GM12878 (cell line): Measurements from ENCODE around the gene ATP6V1G3.

Source experiments
- CREB1 ChIP-seq: IDR thresholded peaks from 2 replicates; pipeline ENCODE4 v1.6.1; 2012; ENCODE audit warnings: low read depth, mild to moderate bottlenecking, inconsistent platforms
- POLR2A ChIP-seq: IDR thresholded peaks from 2 replicates; pipeline ENCODE4 v1.6.1; 2011; ENCODE audit warnings: low read depth, mild to moderate bottlenecking, low read length
- POLR2AphosphoS5 ChIP-seq: IDR thresholded peaks from 2 replicates; pipeline ENCODE4 v1.6.1; 2011; ENCODE audit warnings: mild to moderate bottlenecking, low read length, inconsistent platforms
- SUPT20H ChIP-seq: IDR thresholded peaks from 2 replicates; pipeline ENCODE4 v1.6.1; 2011; ENCODE audit warnings: low read depth, mild to moderate bottlenecking, low read length, moderate library complexity, borderline replicate concordance; ENCODE audit not compliant: control insufficient read depth
- SUZ12 ChIP-seq: fragments of 200-600 bp; sonication (generic); IDR thresholded peaks from one replicate; pipeline ENCODE4 v1.6.1; 2018; ENCODE audit warnings: antibody characterized with exemption, mild to moderate bottlenecking; ENCODE audit not compliant: unreplicated experiment
- TCF12 ChIP-seq: IDR thresholded peaks from 2 replicates; pipeline ENCODE4 v1.6.1; 2011; ENCODE audit warnings: low read depth, mild to moderate bottlenecking, low read length
- ZNF274 ChIP-seq: IDR thresholded peaks from one replicate; pipeline ENCODE4 v1.8.0; 2011; ENCODE audit not compliant: insufficient read length, insufficient read depth
- TF ChIP-seq, protein P1 (sequence below): fragments of 450-650 bp; IDR thresholded peaks from 2 replicates; pipeline ENCODE4 v1.6.1; 2016; ENCODE audit warnings: mild to moderate bottlenecking
- TF ChIP-seq, protein P2 (sequence below), 3 experiments: IDR thresholded peaks in 2 of 3; conservative IDR thresholded peaks in 1 of 3; 2 replicates each; pipeline ENCODE4 v1.5.1; 2011; ENCODE audit warnings: low read depth in 3 of 3, low read length in 3 of 3, mild to moderate bottlenecking in 3 of 3, control low read depth in 2 of 3, moderate library complexity in 2 of 3, inconsistent platforms in 1 of 3, mixed read lengths in 1 of 3; ENCODE audit not compliant: control insufficient read depth in 2 of 3, insufficient read depth in 1 of 3; ENCODE audit errors: extremely low read depth in 1 of 3

DNA sequence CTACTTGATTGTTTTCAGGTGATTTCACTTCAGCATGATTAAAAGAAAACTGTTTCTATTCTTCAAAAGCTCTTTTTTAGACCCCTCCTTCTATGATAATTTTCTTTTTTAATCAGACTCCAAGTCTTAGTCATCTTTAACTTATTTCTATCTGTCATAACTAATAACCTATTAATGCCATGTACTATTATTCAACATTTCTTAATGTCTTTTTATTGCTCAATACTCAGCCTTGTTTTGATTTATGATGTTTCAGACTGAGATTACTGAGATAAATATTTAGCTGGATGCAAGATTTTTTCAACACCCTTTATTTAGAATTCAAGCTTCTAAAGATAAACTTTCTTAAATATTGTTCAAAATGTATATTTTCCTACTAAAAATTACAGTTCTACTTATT, 53.6 kb downstream of the ATP6V1G3 start:
- TF ChIP-seq TCF12 = no peak
- TF ChIP-seq, protein P1, sequence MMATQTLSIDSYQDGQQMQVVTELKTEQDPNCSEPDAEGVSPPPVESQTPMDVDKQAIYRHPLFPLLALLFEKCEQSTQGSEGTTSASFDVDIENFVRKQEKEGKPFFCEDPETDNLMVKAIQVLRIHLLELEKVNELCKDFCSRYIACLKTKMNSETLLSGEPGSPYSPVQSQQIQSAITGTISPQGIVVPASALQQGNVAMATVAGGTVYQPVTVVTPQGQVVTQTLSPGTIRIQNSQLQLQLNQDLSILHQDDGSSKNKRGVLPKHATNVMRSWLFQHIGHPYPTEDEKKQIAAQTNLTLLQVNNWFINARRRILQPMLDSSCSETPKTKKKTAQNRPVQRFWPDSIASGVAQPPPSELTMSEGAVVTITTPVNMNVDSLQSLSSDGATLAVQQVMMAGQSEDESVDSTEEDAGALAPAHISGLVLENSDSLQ = no peak
- no peak for TF ChIP-seq POLR2AphosphoS5
- no peak for TF ChIP-seq SUPT20H
- TF ChIP-seq POLR2A = no peak
- no peak for TF ChIP-seq CREB1
- TF ChIP-seq, protein P2, sequence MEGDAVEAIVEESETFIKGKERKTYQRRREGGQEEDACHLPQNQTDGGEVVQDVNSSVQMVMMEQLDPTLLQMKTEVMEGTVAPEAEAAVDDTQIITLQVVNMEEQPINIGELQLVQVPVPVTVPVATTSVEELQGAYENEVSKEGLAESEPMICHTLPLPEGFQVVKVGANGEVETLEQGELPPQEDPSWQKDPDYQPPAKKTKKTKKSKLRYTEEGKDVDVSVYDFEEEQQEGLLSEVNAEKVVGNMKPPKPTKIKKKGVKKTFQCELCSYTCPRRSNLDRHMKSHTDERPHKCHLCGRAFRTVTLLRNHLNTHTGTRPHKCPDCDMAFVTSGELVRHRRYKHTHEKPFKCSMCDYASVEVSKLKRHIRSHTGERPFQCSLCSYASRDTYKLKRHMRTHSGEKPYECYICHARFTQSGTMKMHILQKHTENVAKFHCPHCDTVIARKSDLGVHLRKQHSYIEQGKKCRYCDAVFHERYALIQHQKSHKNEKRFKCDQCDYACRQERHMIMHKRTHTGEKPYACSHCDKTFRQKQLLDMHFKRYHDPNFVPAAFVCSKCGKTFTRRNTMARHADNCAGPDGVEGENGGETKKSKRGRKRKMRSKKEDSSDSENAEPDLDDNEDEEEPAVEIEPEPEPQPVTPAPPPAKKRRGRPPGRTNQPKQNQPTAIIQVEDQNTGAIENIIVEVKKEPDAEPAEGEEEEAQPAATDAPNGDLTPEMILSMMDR (IDR thresholded peaks at IDR 0.05 in 2 of 3, conservative IDR thresholded peaks at IDR 0.05 in 1 of 3; ENCODE audit: control insufficient read depth in 2 of 3, extremely low read depth in 1 of 3, insufficient read depth in 1 of 3, low read depth in 3 of 3, low read length in 3 of 3) = no peak
- no peak for TF ChIP-seq ZNF274
- no peak for TF ChIP-seq SUZ12
